SK-N-SH treated with all-trans-retinoic acid at 6 μM for 48 hours (cell line): ENCODE results near the gene SYT12.

ENCODE experiments used
- ATAC-seq: fragments of 200-7000 bp; cut with Tn5 transposase; 3 replicates; pipeline ENCODE4 v1.9.1; 2020; ENCODE audit warnings: mild to moderate bottlenecking, moderate library complexity
- BACH2 ChIP-seq: fragments of 250-450 bp; sonication (Bioruptor Pico); IDR thresholded peaks from 2 replicates; pipeline ENCODE4 v1.9.0; 2021; ENCODE audit warnings: mild to moderate bottlenecking, borderline replicate concordance
- CREB5 ChIP-seq: fragments of 250-450 bp; sonication (Bioruptor Pico); IDR thresholded peaks from 2 replicates; pipeline ENCODE4 v1.5.1; 2020; ENCODE audit warnings: low read depth, mild to moderate bottlenecking, moderate library complexity
- CSDC2 ChIP-seq: fragments of 250-450 bp; sonication (Bioruptor Pico); IDR thresholded peaks from 2 replicates; pipeline ENCODE4 v1.5.0; 2020; ENCODE audit warnings: mild to moderate bottlenecking, moderate library complexity
- CSRNP3 ChIP-seq: fragments of 250-450 bp; sonication (Bioruptor Pico); IDR thresholded peaks from 2 replicates; pipeline ENCODE4 v1.5.1; 2021; ENCODE audit warnings: mild to moderate bottlenecking, moderate library complexity
- ESRRG ChIP-seq: fragments of 250-450 bp; sonication (Bioruptor Pico); IDR thresholded peaks from 2 replicates; pipeline ENCODE4 v1.6.1; 2021; ENCODE audit warnings: mild to moderate bottlenecking
- ISL1 ChIP-seq: fragments of 250-450 bp; sonication (Bioruptor Pico); IDR thresholded peaks from 2 replicates; pipeline ENCODE4 v2.1.2; 2022; ENCODE audit warnings: mild to moderate bottlenecking, moderate library complexity
- OSR1 ChIP-seq: fragments of 250-450 bp; sonication (Bioruptor Pico); IDR thresholded peaks from 2 replicates; pipeline ENCODE4 v1.8.0; 2022; ENCODE audit warnings: moderate library complexity, mild to moderate bottlenecking, inconsistent platforms
- PATZ1 ChIP-seq: fragments of 250-450 bp; sonication (Bioruptor Pico); IDR thresholded peaks from 2 replicates; pipeline ENCODE4 v1.8.0; 2020; ENCODE audit warnings: mild to moderate bottlenecking, moderate library complexity, borderline replicate concordance
- POU6F1 ChIP-seq: fragments of 250-450 bp; sonication (Bioruptor Pico); IDR thresholded peaks from 2 replicates; pipeline ENCODE4 v1.8.0; 2021; ENCODE audit warnings: low read depth, mild to moderate bottlenecking, moderate library complexity, borderline replicate concordance
- RARB ChIP-seq: fragments of 250-450 bp; sonication (Bioruptor Pico); IDR thresholded peaks from 2 replicates; pipeline ENCODE4 v1.8.0; 2021; ENCODE audit warnings: mild to moderate bottlenecking, moderate library complexity
- TCF4 ChIP-seq: fragments of 250-450 bp; sonication (Bioruptor Pico); IDR thresholded peaks from 2 replicates; pipeline ENCODE4 v1.8.0; 2021; ENCODE audit warnings: mild to moderate bottlenecking, moderate library complexity, borderline replicate concordance
- TOX ChIP-seq: fragments of 250-450 bp; sonication (Bioruptor Pico); IDR thresholded peaks from 2 replicates; pipeline ENCODE4 v1.8.0; 2021; ENCODE audit warnings: mild to moderate bottlenecking, moderate library complexity, borderline replicate concordance
- TSHZ2 ChIP-seq: fragments of 250-450 bp; sonication (Bioruptor Pico); IDR thresholded peaks from 2 replicates; pipeline ENCODE4 v1.5.0; 2020; ENCODE audit warnings: mild to moderate bottlenecking, moderate library complexity
- ZC3H10 ChIP-seq: fragments of 250-450 bp; sonication (Bioruptor Pico); IDR thresholded peaks from 2 replicates; pipeline ENCODE4 v1.5.1; 2021; ENCODE audit warnings: mild to moderate bottlenecking, moderate library complexity
- ZFP3 ChIP-seq: fragments of 250-450 bp; sonication (Bioruptor Pico); IDR thresholded peaks from 2 replicates; pipeline ENCODE4 v1.5.0; 2020; ENCODE audit warnings: mild to moderate bottlenecking, moderate library complexity
- ZNF565 ChIP-seq: fragments of 450-650 bp; formaldehyde crosslinking; conservative IDR thresholded peaks from 2 replicates; pipeline ENCODE4 v1.5.0; 2020; ENCODE audit warnings: low read depth, mild to moderate bottlenecking, moderate library complexity
- ZNF70 ChIP-seq: fragments of 450-650 bp; formaldehyde crosslinking; IDR thresholded peaks from 2 replicates; pipeline ENCODE4 v1.5.0; 2020; ENCODE audit warnings: mild to moderate bottlenecking, moderate library complexity
- ZNF8 ChIP-seq: fragments of 450-650 bp; formaldehyde crosslinking; IDR thresholded peaks from 2 replicates; pipeline ENCODE4 v1.5.0; 2020; ENCODE audit warnings: mild to moderate bottlenecking, moderate library complexity

SYT12 gene

GRCh38 chr11:66992041-66992440, 30.9 kb upstream of the SYT12 start:
- TF ChIP-seq CSDC2 (CRISPR knock-in tag), result no peak
- TF ChIP-seq CSRNP3 (CRISPR knock-in tag), result no peak
- no peak for TF ChIP-seq POU6F1
- no peak for TF ChIP-seq CREB5
- no peak for TF ChIP-seq ISL1 (CRISPR knock-in tag)
- no peak for TF ChIP-seq OSR1 (CRISPR knock-in tag)
- TF ChIP-seq ZNF70 (CRISPR knock-in tag), result no peak
- TF ChIP-seq RARB, result no peak
- TF ChIP-seq ZNF8 (CRISPR knock-in tag), result no peak
- no peak for TF ChIP-seq TOX (CRISPR knock-in tag)
- ATAC-seq, result no peak

- TF ChIP-seq TOX (CRISPR knock-in tag) (no peak), TCF4 (CRISPR knock-in tag) (no peak), ZNF565 (CRISPR knock-in tag) (no peak), TSHZ2 (no peak), CREB5 (no peak)
- no peak; the same call in 2 of the 3 replicates for ATAC-seq
Observed at GRCh38 chr11:66996609-66997273, 26.2 kb upstream of the SYT12 start.

- ATAC-seq, result no peak
- TF ChIP-seq POU6F1 (no peak), ZNF70 (CRISPR knock-in tag) (no peak), OSR1 (CRISPR knock-in tag) (no peak), BACH2 (CRISPR knock-in tag) (no peak), CSDC2 (CRISPR knock-in tag) (no peak), ZNF565 (CRISPR knock-in tag) (no peak), ZFP3 (CRISPR knock-in tag) (no peak), CSRNP3 (CRISPR knock-in tag) (no peak), ZNF8 (CRISPR knock-in tag) (no peak), ESRRG (CRISPR knock-in tag) (no peak), ZC3H10 (CRISPR knock-in tag) (no peak), PATZ1 (no peak), TSHZ2 (no peak)
Observed at GRCh38 chr11:66999555-66999954, 23.4 kb upstream of the SYT12 start.
